Thyroid gland (tissue), 4 donors: ENCODE data around the gene DCTN5. TPM values are rescaled to one million over a fixed set of nuclear protein-coding genes. Genes with fewer than 3 reads are reported as not detected.

Experiments
- DNase-seq, 2 donors: peaks; one replicate each; pipeline ENCODE4 v3.0.0-alpha.2; 2019
- H3K27ac ChIP-seq, 3 donors: fragments of 200-600 bp; sonication (generic); 1 replicate in 2 of 3; 2 replicates in 1 of 3; pipeline ENCODE4 v1.5.1; 2016 to 2019; ENCODE audit warnings: mild to moderate bottlenecking in 1 of 3, moderate library complexity in 1 of 3
- H3K27me3 ChIP-seq: fragments of 200-600 bp; sonication (generic); one replicate; pipeline ENCODE4 v1.5.1; 2019
- H3K36me3 ChIP-seq, 2 donors: fragments of 200-600 bp; sonication (generic); one replicate each; pipeline ENCODE4 v1.5.1; 2016 to 2019
- H3K4me1 ChIP-seq, 2 donors: fragments of 200-600 bp; sonication (generic); one replicate each; pipeline ENCODE4 v1.5.1; 2017 to 2019
- H3K4me3 ChIP-seq, 3 donors: fragments of 200-600 bp; sonication (generic); replicated peaks in 1 of 3; 1 replicate in 2 of 3; 2 replicates in 1 of 3; pipeline ENCODE4 v1.5.1; 2016; ENCODE audit warnings: mild to moderate bottlenecking in 1 of 3
- H3K9me3 ChIP-seq: fragments of 200-600 bp; sonication (generic); one replicate; pipeline ENCODE4 v1.5.1; 2017
- CTCF ChIP-seq, 6 experiments: fragments of 200-600 bp in 3 of 6; fragments of 450-650 bp in 3 of 6; sonication (generic) in 3 of 6; IDR thresholded peaks; one replicate each; pipeline ENCODE4 v1.5.1; 2016 to 2019; ENCODE audit warnings: antibody characterized with exemption in 6 of 6, mild to moderate bottlenecking in 2 of 6, inconsistent platforms in 1 of 6, moderate library complexity in 1 of 6
- POLR2A ChIP-seq, 2 donors: fragments of 450-650 bp; IDR thresholded peaks; one replicate each; pipeline ENCODE4 v1.6.1; 2017; ENCODE audit warnings: antibody characterized with exemption in 2 of 2, mild to moderate bottlenecking in 2 of 2, moderate library complexity in 1 of 2
- WGBS, 2 donors: methylation state at CpG; one replicate each; pipeline ENCODE4 v1.1.5; 2017; 5-methylcytosine and 5-hydroxymethylcytosine counted together
- intact Hi-C: fragments of 100-400 bp; cut with DNase I; formaldehyde crosslinking; loops from one replicate; pipeline ENCODE4 v1.15.1; 2023
- total RNA-seq, 4 donors: library from RNA; depleted of rRNA; stranded (reverse); fragments of >200 nt; gene quantifications; one replicate each; pipeline ENCODE4 v1.2.3, GENCODE V29; 2016

Gene DCTN5
- total RNA-seq, 4 donors from 2014 or later = 24.1 to 51.1 (median 47.6) TPM

GRCh38 chr16:23689442-23690187, 48.3 kb downstream of the DCTN5 start:
- Histone ChIP-seq H3K27me3 (no peaks in the 10 kb centered on the region), H3K27ac (no peak overlapping the region), H3K9me3 (no peaks in the 10 kb centered on the region), H3K36me3 (peaks cover 36 to 46% of the 10 kb centered on the region in 2 donors), H3K4me3 (no peak overlapping the region), H3K4me1 (no peaks in the 10 kb centered on the region)
- TF ChIP-seq POLR2A (IDR thresholded peaks at IDR 0.05) (no peak), CTCF (IDR thresholded peaks at IDR 0.05) (no peak)
- 95 to 97% methylated on average over 34 to 35 of the region's 36 CpGs for WGBS, 2 donors
- intact Hi-C loops = no loop called here
- no peak for DNase-seq

GRCh38 chr16:23690771-23691482, 49.7 kb downstream of the DCTN5 start:
- TF ChIP-seq POLR2A (IDR thresholded peaks at IDR 0.05) = no peak
- TF ChIP-seq CTCF (IDR thresholded peaks at IDR 0.05) = no peak
- Histone ChIP-seq H3K27ac (no peak overlapping the region), H3K36me3 (peaks cover 36 to 46% of the 10 kb centered on the region in 2 donors), H3K4me3 (no peak overlapping the region), H3K9me3 (no peaks in the 10 kb centered on the region), H3K4me1 (no peaks in the 10 kb centered on the region), H3K27me3 (no peaks in the 10 kb centered on the region)
- WGBS, 2 donors = 80 to 81% methylated on average over 15 to 25 of the region's 25 CpGs
- DNase-seq = peak; percentile 5 to 7
- intact Hi-C loops = no loop called here

GRCh38 chr16:23691483-23692189, 50.4 kb downstream of the DCTN5 start:
- no peaks in the 10 kb centered on the region for H3K4me1 ChIP-seq
- H3K27me3 ChIP-seq = no peaks in the 10 kb centered on the region
- H3K36me3 ChIP-seq = peaks cover 36 to 44% of the 10 kb centered on the region in 2 donors
- H3K4me3 ChIP-seq = no peak overlapping the region
- TF ChIP-seq POLR2A (IDR thresholded peaks at IDR 0.05) (no peak), CTCF (IDR thresholded peaks at IDR 0.05) (no peak)
- 89 to 92% methylated on average over 4 to 8 of the region's 10 CpGs for WGBS, 2 donors
- H3K9me3 ChIP-seq = no peaks in the 10 kb centered on the region
- no peak overlapping the region for H3K27ac ChIP-seq
- intact Hi-C loops = no loop called here
- DNase-seq = no peak

- Histone ChIP-seq H3K4me3 (no peak overlapping the region), H3K9me3 (no peaks in the 10 kb centered on the region), H3K4me1 (no peaks in the 10 kb centered on the region), H3K27ac (no peak overlapping the region), H3K36me3 (peaks cover 32 to 37% of the 10 kb centered on the region in 2 donors), H3K27me3 (no peaks in the 10 kb centered on the region)
- no peak for DNase-seq
- WGBS, 2 donors = 87 to 90% methylated on average over 5 to 6 of the region's 6 CpGs
- TF ChIP-seq CTCF (IDR thresholded peaks at IDR 0.05) (no peak), POLR2A (IDR thresholded peaks at IDR 0.05) (no peak)
- intact Hi-C loops = no loop called here
Measured at GRCh38 chr16:23692190-23692837, 51.0 kb downstream of the DCTN5 start.
